ENCODE results near the gene DCAF11. TPM values are rescaled to one million over a fixed set of nuclear protein-coding genes. Genes with fewer than 3 reads are reported as not detected.
"Not testable (repeated sequence)": the region's sequence is repeated elsewhere in the genome, so short reads cannot be mapped to it uniquely, and the experiment has no call there.

Gene DCAF11
- total RNA-seq, 2 experiments from 2014 or later = 79.4 to 84.0 TPM

DNA sequence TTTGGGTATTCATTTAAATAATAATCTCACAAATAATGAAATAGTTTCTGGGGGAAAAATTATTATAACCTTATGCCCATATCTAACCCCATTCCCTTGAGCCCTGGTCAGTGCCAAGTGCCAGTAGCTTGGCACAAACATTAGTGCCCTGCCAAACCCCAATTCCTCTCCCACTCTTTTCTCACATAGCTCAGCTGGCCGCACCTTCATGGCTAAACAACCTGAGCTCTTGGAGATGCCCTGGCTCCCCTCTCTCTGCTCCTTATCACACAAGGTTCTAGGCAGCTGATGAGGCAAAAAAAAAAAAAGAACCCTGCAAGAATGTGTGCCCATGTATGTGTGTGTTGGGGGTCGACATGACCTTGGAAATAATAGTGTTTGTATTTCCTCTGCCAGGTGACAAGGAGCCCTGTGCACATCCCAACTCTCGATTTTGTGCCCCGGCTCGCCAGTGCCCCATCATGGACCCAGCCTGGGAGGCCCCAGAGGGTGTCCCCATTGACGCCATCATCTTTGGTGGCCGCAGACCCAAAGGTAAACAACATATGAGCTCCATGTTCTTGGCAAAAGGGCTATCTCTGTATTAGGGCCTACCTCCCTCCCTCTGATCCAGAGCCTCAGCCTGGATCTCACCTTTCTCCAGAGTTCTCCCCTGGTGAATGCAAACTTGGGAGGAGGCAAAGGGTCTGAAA lies 12.1 kb upstream of the DCAF11 start:
- Mint-ChIP-seq H3K9me3 (no peaks in the 10 kb centered on the region), H3K36me3 (ENCODE audit: low read depth) (peaks cover 55% of the 10 kb centered on the region), H3K27ac (no peak overlapping the region), H3K4me3 (no peak overlapping the region), H3K4me1 (ENCODE audit: low read depth) (no peaks in the 10 kb centered on the region), H3K27me3 (ENCODE audit: low read depth) (no peaks in the 10 kb centered on the region)
- CTCF ChIA-PET = interaction anchor here (1.1 to 11.7 kb wide), 4 partner anchors 9 to 44 kb away, joined by 3 to 226 read pairs (median 6); partner anchors contain the start of gene PCK2
- intact Hi-C loops (cut with micrococcal nuclease) = no loop called here
- DNase-seq = no peak

- intact Hi-C loops (cut with micrococcal nuclease) = no loop called here
- DNase-seq = no peak
- CTCF ChIA-PET = interaction anchor here (0.9 to 11.7 kb wide), 4 partner anchors 10 to 46 kb away, joined by 3 to 226 read pairs (median 8); partner anchors contain the start of gene PCK2
- H3K36me3 Mint-ChIP-seq (ENCODE audit: low read depth) = peaks cover 53% of the 10 kb centered on the region
- H3K4me3 Mint-ChIP-seq = no peak overlapping the region
- no peaks in the 10 kb centered on the region for H3K27me3 Mint-ChIP-seq (ENCODE audit: low read depth)
- peaks cover 2% of the 10 kb centered on the region for H3K4me1 Mint-ChIP-seq (ENCODE audit: low read depth)
- no peaks in the 10 kb centered on the region for H3K9me3 Mint-ChIP-seq
- no peak overlapping the region for H3K27ac Mint-ChIP-seq
Measured at GRCh38 chr14:24103451-24103850, 11.1 kb upstream of the DCAF11 start.

GRCh38 chr14:24105609-24106239 lies 8.9 kb upstream of the DCAF11 start:
- intact Hi-C loops (cut with micrococcal nuclease); H3K27ac Mint-ChIP-seq; H3K4me3 Mint-ChIP-seq; H3K27me3 Mint-ChIP-seq (ENCODE audit: low read depth); H3K9me3 Mint-ChIP-seq; DNase-seq: not testable (repeated sequence)
- Mint-ChIP-seq H3K4me1 (ENCODE audit: low read depth) (peaks cover 10% of the 10 kb centered on the region), H3K36me3 (ENCODE audit: low read depth) (peaks cover 38% of the 10 kb centered on the region)
- CTCF ChIA-PET = interaction anchor here (1.6 to 11.7 kb wide), 4 partner anchors 8 to 48 kb away, joined by 3 to 226 read pairs (median 10); partner anchors contain the start of genes DCAF11, NRL and PCK2

- no peaks in the 10 kb centered on the region for H3K9me3 Mint-ChIP-seq
- intact Hi-C loops (cut with micrococcal nuclease) = no loop called here
- H3K27me3 Mint-ChIP-seq (ENCODE audit: low read depth) = no peaks in the 10 kb centered on the region
- H3K27ac Mint-ChIP-seq = no peak overlapping the region
- CTCF ChIA-PET = interaction anchor here (0.6 to 11.7 kb wide), 9 partner anchors 7 to 140 kb away, joined by 3 to 237 read pairs (median 31); partner anchors contain the start of genes DCAF11, IRF9, NRL and PCK2
- peaks cover 10% of the 10 kb centered on the region for H3K4me1 Mint-ChIP-seq (ENCODE audit: low read depth)
- DNase-seq = no peak
- H3K4me3 Mint-ChIP-seq = no peak overlapping the region
- H3K36me3 Mint-ChIP-seq (ENCODE audit: low read depth) = peaks cover 30% of the 10 kb centered on the region
Measured at GRCh38 chr14:24106672-24107271, 7.8 kb upstream of the DCAF11 start.

- intact Hi-C loops (cut with micrococcal nuclease) = loop anchor here (1.0 kb wide), 3 partner anchors 50 to 94 kb away; no protein-coding TSS in a partner anchor
- Mint-ChIP-seq H3K36me3 (ENCODE audit: low read depth) (peaks cover 16% of the 10 kb centered on the region), H3K27me3 (ENCODE audit: low read depth) (no peaks in the 10 kb centered on the region), H3K4me3 (peak overlapping the region; percentile 50), H3K9me3 (no peaks in the 10 kb centered on the region), H3K27ac (peak overlapping the region; percentile 97), H3K4me1 (ENCODE audit: low read depth) (peaks cover 10% of the 10 kb centered on the region)
- CTCF ChIA-PET = interaction anchor here (0.6 to 11.7 kb wide), 33 partner anchors 10 to 519 kb away, joined by 3 to 237 read pairs (median 4); partner anchors contain the start of genes CARMIL3, CIDEB, EMC9 and IRF9
- DNase-seq = no peak
Measured at GRCh38 chr14:24108336-24108874, 6.2 kb upstream of the DCAF11 start.

GRCh38 chr14:24110060-24110459 lies 4.5 kb upstream of the DCAF11 start:
- Mint-ChIP-seq H3K36me3 (ENCODE audit: low read depth) (peaks cover under 1% of the 10 kb centered on the region), H3K4me1 (ENCODE audit: low read depth) (peaks cover 10% of the 10 kb centered on the region), H3K27ac (no peak overlapping the region), H3K9me3 (no peaks in the 10 kb centered on the region), H3K4me3 (no peak overlapping the region), H3K27me3 (ENCODE audit: low read depth) (no peaks in the 10 kb centered on the region)
- CTCF ChIA-PET = interaction anchor here (0.7 to 11.7 kb wide), 17 partner anchors 9 to 321 kb away, joined by 3 to 237 read pairs (median 4); partner anchors contain the start of genes CIDEB, EMC9, IRF9 and PCK2
- no peak for DNase-seq
- intact Hi-C loops (cut with micrococcal nuclease) = loop anchor here (10.0 kb wide), 2 partner anchors 805 to 1105 kb away; partner anchors contain the start of genes BCL2L2 and PPP1R3E

DNA sequence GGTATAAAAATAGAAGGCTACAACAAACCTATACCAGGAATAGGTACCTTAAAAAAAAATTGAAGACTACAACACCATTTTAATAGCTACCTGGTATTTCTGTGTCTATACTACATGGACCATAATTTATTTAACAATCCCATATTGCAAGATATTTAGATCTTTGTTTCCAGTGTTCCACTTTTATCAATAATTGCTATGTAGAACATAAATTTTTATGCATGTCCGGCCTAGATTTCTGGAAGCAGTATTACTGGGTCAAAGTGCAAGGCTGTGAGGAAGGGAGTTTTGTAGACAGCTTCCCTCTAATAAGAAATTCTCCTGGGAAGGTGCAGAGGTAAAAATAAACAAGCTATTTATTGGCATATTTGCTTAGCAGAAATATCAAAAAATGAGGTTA lies 4.1 kb upstream of the DCAF11 start:
- Mint-ChIP-seq H3K9me3 (no peaks in the 10 kb centered on the region), H3K36me3 (ENCODE audit: low read depth) (peaks cover 3% of the 10 kb centered on the region), H3K27me3 (ENCODE audit: low read depth) (no peaks in the 10 kb centered on the region), H3K4me1 (ENCODE audit: low read depth) (peaks cover 13% of the 10 kb centered on the region), H3K27ac (no peak overlapping the region), H3K4me3 (no peak overlapping the region)
- DNase-seq = no peak
- CTCF ChIA-PET = interaction anchor here (0.8 to 11.7 kb wide), 13 partner anchors 9 to 197 kb away, joined by 3 to 237 read pairs (median 4); partner anchors contain the start of genes CIDEB, DHRS4L2, EMC9 and IRF9
- intact Hi-C loops (cut with micrococcal nuclease) = loop anchor here (10.0 kb wide), 2 partner anchors 806 to 1106 kb away; partner anchors contain the start of genes BCL2L2 and PPP1R3E

GRCh38 chr14:24113379-24113800 lies 1.2 kb upstream of the DCAF11 start:
- no peaks in the 10 kb centered on the region for H3K27me3 Mint-ChIP-seq (ENCODE audit: low read depth)

DNA sequence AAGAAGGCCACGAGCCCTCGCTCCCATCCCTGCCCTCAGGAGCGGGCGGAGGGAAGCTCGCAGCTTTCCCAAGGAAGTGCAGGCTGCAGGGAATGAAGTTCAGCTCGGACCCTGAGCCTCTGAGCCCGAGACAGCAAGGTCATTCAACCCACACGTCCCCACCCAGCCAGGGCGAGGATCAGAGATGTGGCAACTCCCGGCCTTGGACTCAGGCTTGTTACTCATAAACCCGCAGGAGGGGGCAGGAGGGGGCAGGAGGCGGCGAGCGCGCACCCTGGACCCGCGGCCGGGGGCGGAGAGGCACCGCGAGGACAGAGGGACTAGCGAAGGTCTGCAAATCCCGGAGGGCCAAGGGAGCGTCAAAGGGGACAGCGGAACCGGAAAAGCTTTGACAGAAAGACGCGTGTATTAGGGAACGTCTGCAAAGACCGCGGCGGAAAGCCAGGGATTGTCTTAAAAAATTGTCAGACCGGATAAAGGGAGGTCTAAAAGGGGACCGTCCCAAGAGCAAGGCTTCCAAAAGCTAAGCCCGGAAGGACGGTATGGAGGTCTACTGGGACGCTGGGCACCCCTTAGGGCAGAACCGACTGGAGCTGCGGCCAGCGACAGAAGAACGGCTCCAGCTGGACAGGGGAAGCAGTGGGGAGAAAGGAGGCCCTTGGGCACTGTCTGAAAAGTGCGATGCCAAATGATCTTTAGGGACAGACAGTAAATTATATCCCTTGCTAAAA lies 611 bp upstream of the DCAF11 start:
- CTCF ChIA-PET = interaction anchor here (0.7 to 4.1 kb wide), 11 partner anchors 8 to 1037 kb away, joined by 3 to 20 read pairs (median 6); partner anchors contain the start of genes IRF9, PCK2, PSME1 and PSME2
- DNase-seq = peak; percentile 91
- Mint-ChIP-seq H3K4me1 (ENCODE audit: low read depth) (peaks cover 22% of the 10 kb centered on the region), H3K27me3 (ENCODE audit: low read depth) (no peaks in the 10 kb centered on the region), H3K4me3 (peak overlapping the region; percentile 99), H3K36me3 (ENCODE audit: low read depth) (peaks cover 27% of the 10 kb centered on the region), H3K27ac (peak overlapping the region; percentile 100), H3K9me3 (no peaks in the 10 kb centered on the region)
- intact Hi-C loops (cut with micrococcal nuclease) = loop anchor here (1.0 to 10.0 kb wide), 18 partner anchors 20 to 1109 kb away; partner anchors contain the start of genes BCL2L2, CHMP4A, DHRS1 and DHRS4L2

More at GRCh38 chr14:24113379-24113800, 1.2 kb upstream of the DCAF11 start:
- Mint-ChIP-seq H3K36me3 (ENCODE audit: low read depth) (peaks cover 21% of the 10 kb centered on the region), H3K4me3 (peak overlapping the region; percentile 99), H3K4me1 (ENCODE audit: low read depth) (peaks cover 25% of the 10 kb centered on the region), H3K27ac (peak overlapping the region; percentile 100), H3K9me3 (no peaks in the 10 kb centered on the region)
- no peak for DNase-seq
- CTCF ChIA-PET = interaction anchor here (0.7 to 4.1 kb wide), 8 partner anchors 8 to 1037 kb away, joined by 3 to 20 read pairs (median 6); partner anchors contain the start of genes PCK2, PSME1 and TINF2
- intact Hi-C loops (cut with micrococcal nuclease) = loop anchor here (10.0 kb wide), 2 partner anchors 809 to 1109 kb away; partner anchors contain the start of genes BCL2L2 and PPP1R3E

DNA sequence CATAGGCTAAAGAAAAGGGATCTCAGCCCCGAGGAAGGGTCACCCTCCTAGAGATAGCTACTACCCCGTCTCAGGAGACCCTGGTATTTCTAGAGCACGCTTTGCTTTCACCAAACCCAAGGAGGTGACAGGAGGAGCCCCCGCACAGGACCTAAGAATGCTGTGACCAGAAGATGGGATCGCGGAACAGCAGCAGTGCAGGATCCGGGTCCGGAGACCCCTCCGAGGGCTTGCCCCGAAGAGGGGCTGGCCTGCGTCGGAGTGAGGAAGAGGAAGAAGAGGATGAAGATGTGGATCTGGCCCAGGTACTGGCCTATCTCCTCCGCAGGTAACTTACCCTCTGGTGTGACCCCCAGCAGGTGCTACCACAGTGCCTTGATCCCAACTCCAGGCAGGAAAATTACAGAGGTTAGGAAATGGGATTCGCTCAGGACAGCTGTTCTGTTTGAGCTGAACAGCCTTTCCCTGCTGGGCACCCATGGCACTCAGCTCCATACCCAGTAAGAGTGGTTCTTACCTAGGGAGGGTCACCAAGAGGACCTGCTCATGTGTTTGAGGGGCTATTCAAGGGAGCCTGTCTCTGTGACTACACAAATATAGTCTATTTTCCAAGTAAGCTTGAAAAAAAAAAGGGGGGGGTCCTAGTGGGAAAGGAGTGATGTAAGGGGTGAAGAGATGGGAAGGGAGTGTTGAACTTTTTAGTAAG lies 998 bp downstream of the DCAF11 start:
- H3K4me1 Mint-ChIP-seq (ENCODE audit: low read depth) = peaks cover 18% of the 10 kb centered on the region
- no peaks in the 10 kb centered on the region for H3K9me3 Mint-ChIP-seq
- peak overlapping the region; percentile 100 for H3K27ac Mint-ChIP-seq
- H3K4me3 Mint-ChIP-seq = peak overlapping the region; percentile 99
- CTCF ChIA-PET = interaction anchor here (0.7 to 4.1 kb wide), 8 partner anchors 18 to 58 kb away, joined by 3 to 20 read pairs (median 12); partner anchors contain the start of genes IRF9, PSME1, PSME2 and RNF31
- intact Hi-C loops (cut with micrococcal nuclease) = loop anchor here (1.0 to 10.0 kb wide), 4 partner anchors 80 to 1111 kb away; partner anchors contain the start of genes AP1G2, BCL2L2, PPP1R3E and TM9SF1
- DNase-seq = no peak
- no peaks in the 10 kb centered on the region for H3K27me3 Mint-ChIP-seq (ENCODE audit: low read depth)
- peaks cover 33% of the 10 kb centered on the region for H3K36me3 Mint-ChIP-seq (ENCODE audit: low read depth)
